Osteoblast (primary cell): ENCODE results near the gene TAF6. TPM values are rescaled to one million over a fixed set of nuclear protein-coding genes. Genes with fewer than 3 reads are reported as not detected.

ENCODE experiments used
- DNase-seq: peaks from one replicate; pipeline ENCODE4 v3.0.0; 2011; ENCODE audit warnings: low spot score, mixed read lengths; ENCODE audit not compliant: insufficient read length; ENCODE audit errors: missing footprints
- H2AFZ ChIP-seq: 2 replicates; pipeline ENCODE4 v1.6.0; 2011; ENCODE audit warnings: mild to moderate bottlenecking, low read length
- H3K27ac ChIP-seq: 2 replicates; pipeline ENCODE4 v1.5.1; 2011; ENCODE audit warnings: mild to moderate bottlenecking, low read depth, low read length, moderate library complexity
- H3K27me3 ChIP-seq: 2 replicates; pipeline ENCODE4 v1.6.0; 2012; ENCODE audit warnings: mild to moderate bottlenecking, control low read depth, inconsistent platforms, low read length, moderate library complexity; ENCODE audit not compliant: insufficient read depth
- H3K36me3 ChIP-seq: 2 replicates; pipeline ENCODE4 v1.5.1; 2011; ENCODE audit warnings: mild to moderate bottlenecking, low read length, control low read depth, moderate library complexity; ENCODE audit not compliant: insufficient read depth
- H3K4me1 ChIP-seq: 2 replicates; pipeline ENCODE4 v1.5.1; 2011; ENCODE audit warnings: mild to moderate bottlenecking, low read length, control low read depth, moderate library complexity; ENCODE audit not compliant: insufficient read depth
- H3K4me2 ChIP-seq: 2 replicates; pipeline ENCODE4 v1.6.0; 2011; ENCODE audit warnings: mild to moderate bottlenecking, low read length; ENCODE audit not compliant: insufficient read depth
- H3K4me3 ChIP-seq: fragments of 200-600 bp; sonication (generic); 3 replicates; pipeline ENCODE4 v1.5.1; 2012; ENCODE audit warnings: mild to moderate bottlenecking, low read length, inconsistent platforms; ENCODE audit not compliant: insufficient read depth
- H3K79me2 ChIP-seq: 2 replicates; pipeline ENCODE4 v1.6.0; 2012; ENCODE audit warnings: mild to moderate bottlenecking, low read length, control low read depth, inconsistent platforms; ENCODE audit not compliant: insufficient read depth
- H3K9me3 ChIP-seq: 2 replicates; pipeline ENCODE4 v1.5.1; 2011; ENCODE audit warnings: low read depth, low read length, control low read depth
- H4K20me1 ChIP-seq: 2 replicates; pipeline ENCODE4 v1.6.0; 2012; ENCODE audit warnings: mild to moderate bottlenecking, low read length, control low read depth; ENCODE audit not compliant: insufficient read depth
- total RNA-seq: library from RNA; depleted of rRNA; stranded (reverse); fragments of >200 nt; gene quantifications from 2 replicates; pipeline ENCODE4 v1.2.3, GENCODE V29; 2012
- TF ChIP-seq, protein P1 (sequence below): IDR thresholded peaks from 2 replicates; pipeline ENCODE4 v1.5.1; 2011; ENCODE audit warnings: mild to moderate bottlenecking, low read depth, low read length, moderate library complexity; ENCODE audit errors: extremely low read depth

Gene TAF6
- total RNA-seq, 1 donor, result 36.2 TPM

DNA sequence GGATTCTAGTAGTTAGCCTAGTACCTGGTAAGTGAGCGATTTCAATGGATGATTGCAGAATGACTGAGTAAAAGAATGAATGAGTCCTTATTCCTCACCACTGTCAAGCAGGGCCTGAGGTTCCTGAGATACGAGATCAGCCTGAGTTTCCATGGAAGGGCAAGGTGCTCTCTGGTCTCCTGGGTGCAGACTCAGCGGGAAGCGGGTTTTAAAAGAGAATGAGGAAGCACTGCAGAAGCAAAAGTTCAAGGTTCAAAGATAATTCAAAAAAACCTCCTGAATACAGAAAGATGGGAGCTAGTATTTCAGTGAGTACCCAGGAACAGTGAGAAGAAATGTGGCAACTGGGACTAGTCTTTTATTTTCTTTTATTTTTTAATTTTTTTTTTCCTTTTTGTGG is 42.0 kb downstream of the TAF6 start:
- Histone ChIP-seq H3K9me3 (peaks cover 11% of the 10 kb centered on the region), H3K4me1 (peaks cover 14% of the 10 kb centered on the region), H2AFZ (no peak overlapping the region), H3K27me3 (no peaks in the 10 kb centered on the region), H3K4me2 (no peak overlapping the region), H3K27ac (no peak overlapping the region), H3K4me3 (no peak overlapping the region), H3K79me2 (peaks cover 68% of the 10 kb centered on the region), H3K36me3 (peaks cover 65% of the 10 kb centered on the region), H4K20me1 (peaks cover 21% of the 10 kb centered on the region)
- no peak for DNase-seq
- TF ChIP-seq, protein P1, sequence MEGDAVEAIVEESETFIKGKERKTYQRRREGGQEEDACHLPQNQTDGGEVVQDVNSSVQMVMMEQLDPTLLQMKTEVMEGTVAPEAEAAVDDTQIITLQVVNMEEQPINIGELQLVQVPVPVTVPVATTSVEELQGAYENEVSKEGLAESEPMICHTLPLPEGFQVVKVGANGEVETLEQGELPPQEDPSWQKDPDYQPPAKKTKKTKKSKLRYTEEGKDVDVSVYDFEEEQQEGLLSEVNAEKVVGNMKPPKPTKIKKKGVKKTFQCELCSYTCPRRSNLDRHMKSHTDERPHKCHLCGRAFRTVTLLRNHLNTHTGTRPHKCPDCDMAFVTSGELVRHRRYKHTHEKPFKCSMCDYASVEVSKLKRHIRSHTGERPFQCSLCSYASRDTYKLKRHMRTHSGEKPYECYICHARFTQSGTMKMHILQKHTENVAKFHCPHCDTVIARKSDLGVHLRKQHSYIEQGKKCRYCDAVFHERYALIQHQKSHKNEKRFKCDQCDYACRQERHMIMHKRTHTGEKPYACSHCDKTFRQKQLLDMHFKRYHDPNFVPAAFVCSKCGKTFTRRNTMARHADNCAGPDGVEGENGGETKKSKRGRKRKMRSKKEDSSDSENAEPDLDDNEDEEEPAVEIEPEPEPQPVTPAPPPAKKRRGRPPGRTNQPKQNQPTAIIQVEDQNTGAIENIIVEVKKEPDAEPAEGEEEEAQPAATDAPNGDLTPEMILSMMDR, result no peak

DNA sequence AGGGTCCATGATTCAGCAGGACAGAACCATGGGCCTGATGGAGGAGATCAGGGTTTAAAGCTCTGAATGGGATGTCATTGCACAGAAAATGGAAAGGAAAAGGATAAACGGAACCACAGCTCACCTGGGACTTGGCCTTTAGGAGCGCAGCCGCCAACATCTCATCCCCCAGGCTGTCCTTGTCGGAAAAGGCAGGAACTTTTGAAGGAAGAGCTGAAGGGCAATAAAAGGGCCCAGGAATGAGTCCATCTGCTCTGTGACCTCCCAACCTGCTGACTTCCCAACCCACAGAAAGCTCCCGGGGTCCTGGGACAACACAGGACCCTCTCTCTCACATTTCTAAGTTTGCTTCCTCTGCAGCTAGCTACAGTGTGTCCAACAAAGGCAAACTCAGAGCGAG is 43.7 kb downstream of the TAF6 start:
- H3K9me3 ChIP-seq, result peaks cover 29% of the 10 kb centered on the region
- H3K79me2 ChIP-seq, result peaks cover 56% of the 10 kb centered on the region
- H3K36me3 ChIP-seq, result peaks cover 83% of the 10 kb centered on the region
- H3K27ac ChIP-seq, result no peak overlapping the region
- peaks cover 22% of the 10 kb centered on the region for H4K20me1 ChIP-seq
- H3K4me2 ChIP-seq, result no peak overlapping the region
- H3K4me1 ChIP-seq, result peaks cover 7% of the 10 kb centered on the region
- TF ChIP-seq, protein P1, result no peak
- H3K4me3 ChIP-seq, result no peak overlapping the region
- H2AFZ ChIP-seq, result no peak overlapping the region
- DNase-seq, result no peak
- no peaks in the 10 kb centered on the region for H3K27me3 ChIP-seq

DNA sequence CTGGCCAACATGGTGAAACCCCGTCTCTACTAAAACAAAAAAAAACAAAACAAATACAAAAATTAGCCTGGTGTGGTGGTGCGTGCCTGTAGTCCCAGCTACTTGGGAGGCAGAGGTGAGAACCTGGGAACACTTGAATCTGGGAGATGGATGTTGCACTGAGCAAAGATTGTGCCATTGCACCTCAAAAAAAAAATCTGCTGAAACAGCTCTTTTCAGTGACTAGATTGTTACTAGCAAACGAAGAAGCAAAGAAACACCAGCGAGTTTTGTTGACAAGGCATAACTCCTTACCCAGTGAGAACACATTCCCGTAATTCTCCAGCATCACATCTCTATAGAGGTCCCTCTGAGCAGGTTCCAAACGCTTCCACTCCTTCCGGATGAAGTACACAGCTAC is 44.3 kb downstream of the TAF6 start:
- H3K9me3 ChIP-seq, result peaks cover 35% of the 10 kb centered on the region
- H2AFZ ChIP-seq, result no peak overlapping the region
- no peak overlapping the region for H3K4me3 ChIP-seq
- TF ChIP-seq, protein P1, result no peak
- H4K20me1 ChIP-seq, result peaks cover 18% of the 10 kb centered on the region
- no peak overlapping the region for H3K27ac ChIP-seq
- H3K4me1 ChIP-seq, result peaks cover 2% of the 10 kb centered on the region
- H3K4me2 ChIP-seq, result no peak overlapping the region
- H3K36me3 ChIP-seq, result peaks cover 87% of the 10 kb centered on the region
- DNase-seq, result no peak
- peaks cover 50% of the 10 kb centered on the region for H3K79me2 ChIP-seq
- no peaks in the 10 kb centered on the region for H3K27me3 ChIP-seq

DNA sequence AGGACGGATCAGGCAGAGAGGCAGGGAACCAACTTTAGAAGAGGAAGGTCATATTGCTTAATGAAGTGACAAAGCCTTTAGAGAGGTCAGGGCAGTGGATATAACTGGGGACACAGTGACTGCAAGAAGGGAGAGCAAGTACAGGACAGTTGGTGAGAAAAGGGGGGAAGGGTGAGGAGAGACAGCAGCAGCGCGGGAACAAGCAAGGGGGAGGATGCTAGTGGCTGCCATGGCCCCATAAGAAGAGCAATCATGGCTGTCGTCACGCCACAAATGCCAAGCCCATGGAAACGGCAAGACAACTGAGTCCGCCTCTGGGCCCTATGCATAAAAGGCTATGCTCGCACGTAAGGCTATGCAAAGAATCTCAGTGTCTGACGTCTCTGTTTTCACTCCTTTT is 46.7 kb downstream of the TAF6 start:
- Histone ChIP-seq H3K79me2 (peaks cover 27% of the 10 kb centered on the region), H3K4me3 (no peak overlapping the region), H3K4me1 (no peaks in the 10 kb centered on the region), H3K9me3 (peaks cover 37% of the 10 kb centered on the region), H3K36me3 (peaks cover 79% of the 10 kb centered on the region), H3K27ac (no peak overlapping the region), H3K4me2 (no peak overlapping the region), H2AFZ (no peak overlapping the region), H4K20me1 (peaks cover 5% of the 10 kb centered on the region), H3K27me3 (no peaks in the 10 kb centered on the region)
- peak; percentile 13 for DNase-seq
- TF ChIP-seq, protein P1, result no peak
